HepG2 (cell line): Measurements from ENCODE around the gene RASGRP4. TPM values are rescaled to one million over a fixed set of nuclear protein-coding genes. Genes with fewer than 3 reads are reported as not detected.

Source experiments
- ATAC-seq: fragments of 200-7000 bp; cut with Tn5 transposase; 3 replicates; pipeline ENCODE4 v1.9.1; 2020; ENCODE audit warnings: mild to moderate bottlenecking, moderate library complexity
- BruUV-seq: library from RNA; stranded (reverse); fragments of 400-500 nt; replicated peaks from 2 replicates; lab custom pipeline; 2021; lab: Mats Ljungman, UMichigan
- CTCF ChIA-PET: fragments of 300-600 bp; formaldehyde crosslinking; extraction: SDS; loops from one replicate; lab custom pipeline; 2021; ENCODE audit warnings: low total read pairs, inconsistent platforms, low intra/inter-chr PET ratio; lab: Yijun Ruan, JAX
- POLR2A ChIA-PET: fragments of 350-600 bp; sonication (Branson Sonifier 250); formaldehyde crosslinking; loops from one replicate; lab custom pipeline; 2020; ENCODE audit warnings: antibody characterized with exemption, inconsistent platforms; lab: Yijun Ruan, JAX
- DNase-seq: peaks from one replicate; pipeline ENCODE4 v3.0.0-alpha.2; 2015; ENCODE audit warnings: low spot score
- FAIRE-seq: peaks from 3 replicates; lab custom pipeline; 2011; peaks lifted over from hg19 to GRCh38; lab: Jason Lieb, UNC
- H2AFZ ChIP-seq: one replicate; pipeline ENCODE4 v1.6.1; 2011; ENCODE audit warnings: low read length, inconsistent platforms
- H3K27ac ChIP-seq: fragments of 300-600 bp; 3 replicates; pipeline ENCODE4 v1.8.0; 2011; ENCODE audit warnings: mixed run types, mild to moderate bottlenecking, mixed read lengths, low read length, inconsistent platforms; ENCODE audit not compliant: insufficient read depth; ENCODE audit errors: extremely low read length
- H3K27me3 ChIP-seq, 2 experiments: fragments of 200-600 bp in 1 of 2; 2 replicates in 1 of 2; 3 replicates in 1 of 2; pipeline versions ENCODE4 v1.6.0 to v1.8.0; 2011; ENCODE audit warnings: low read length in 2 of 2, mild to moderate bottlenecking in 2 of 2, moderate library complexity in 2 of 2, inconsistent platforms in 1 of 2; ENCODE audit not compliant: insufficient read depth in 2 of 2, control insufficient read depth in 1 of 2
- H3K36me3 ChIP-seq, 2 experiments: fragments of 200-600 bp in 1 of 2; replicated peaks in 1 of 2; 2 replicates in 1 of 2; 3 replicates in 1 of 2; pipeline versions ENCODE4 v1.5.1 to v1.8.0; 2011; ENCODE audit warnings: low read length in 2 of 2, inconsistent platforms in 1 of 2; ENCODE audit not compliant: insufficient read depth in 2 of 2, control insufficient read depth in 1 of 2
- H3K4me1 ChIP-seq: 2 replicates; pipeline ENCODE4 v1.5.1; 2012; ENCODE audit warnings: low read length, inconsistent platforms; ENCODE audit not compliant: insufficient read depth
- H3K4me2 ChIP-seq: 2 replicates; pipeline ENCODE4 v1.6.0; 2011; ENCODE audit warnings: low read depth, low read length, inconsistent platforms
- H3K4me3 ChIP-seq, 3 experiments: fragments of 200-600 bp in 1 of 3; sonication (generic), shearing (Covaris generic) in 1 of 3; replicated peaks in 1 of 3; 2 replicates each; pipeline ENCODE4 v1.5.1; 2011 to 2016; ENCODE audit warnings: low read length in 3 of 3, inconsistent platforms in 2 of 3, low read depth in 2 of 3, mild to moderate bottlenecking in 2 of 3, control low read depth in 1 of 3, mixed read lengths in 1 of 3; ENCODE audit not compliant: insufficient read depth in 1 of 3
- H3K79me2 ChIP-seq: one replicate; pipeline ENCODE4 v1.6.1; 2011; ENCODE audit warnings: low read length, inconsistent platforms; ENCODE audit not compliant: insufficient read depth
- H3K9ac ChIP-seq: 2 replicates; pipeline ENCODE4 v1.6.0; 2011; ENCODE audit warnings: mild to moderate bottlenecking, low read depth, low read length, inconsistent platforms; ENCODE audit not compliant: insufficient read depth
- H3K9me3 ChIP-seq: 2 replicates; pipeline ENCODE4 v1.5.1; 2012; ENCODE audit warnings: mild to moderate bottlenecking, low read length
- H4K20me1 ChIP-seq: 2 replicates; pipeline ENCODE4 v1.6.0; 2011; ENCODE audit warnings: inconsistent platforms, mild to moderate bottlenecking, low read length, moderate library complexity; ENCODE audit not compliant: insufficient read depth
- AKNA ChIP-seq: sonication (generic); formaldehyde crosslinking; IDR thresholded peaks from 2 replicates; pipeline ENCODE4 v1.4.0; 2020; ENCODE audit warnings: missing genetic modification reagents, borderline replicate concordance
- BORCS8-MEF2B ChIP-seq: sonication (generic); formaldehyde crosslinking; IDR thresholded peaks from 2 replicates; pipeline ENCODE4 v1.8.0; 2022; ENCODE audit warnings: mild to moderate bottlenecking, missing genetic modification reagents
- CCDC6 ChIP-seq: sonication (generic); formaldehyde crosslinking; IDR thresholded peaks from 2 replicates; pipeline ENCODE4 v1.8.1; 2022; ENCODE audit warnings: mild to moderate bottlenecking, missing genetic modification reagents, moderate library complexity
- CREM ChIP-seq, 2 experiments: sonication (generic) in 1 of 2; formaldehyde crosslinking in 1 of 2; IDR thresholded peaks; 2 replicates each; pipeline versions ENCODE4 v1.4.0 to v1.6.1; 2016 to 2020; ENCODE audit warnings: antibody characterized with exemption in 1 of 2, mild to moderate bottlenecking in 1 of 2, missing genetic modification reagents in 1 of 2
- DRAP1 ChIP-seq: IDR thresholded peaks from 2 replicates; pipeline ENCODE4 v1.6.1; 2016; ENCODE audit warnings: missing genetic modification reagents, missing compliant biosample characterization
- NCOA1 ChIP-seq: sonication (generic); formaldehyde crosslinking; IDR thresholded peaks from 2 replicates; pipeline ENCODE4 v1.9.0; 2021; ENCODE audit warnings: missing genetic modification reagents
- ZNF563 ChIP-seq: sonication (generic); formaldehyde crosslinking; IDR thresholded peaks from 2 replicates; pipeline ENCODE4 v1.8.0; 2022; ENCODE audit warnings: mild to moderate bottlenecking, moderate library complexity, missing genetic modification reagents
- WGBS: methylation state at CpG from one replicate; pipeline ENCODE4 v1.1.6; 2017; ENCODE audit warnings: low lambda C conversion rate; 5-methylcytosine and 5-hydroxymethylcytosine counted together
- in situ Hi-C: cut with HindIII; loops from 2 replicates; pipeline ENCODE4 v1.10.0; 2017; ENCODE audit warnings: low pct_unique_long_range_greater_than_20kb; ENCODE audit not compliant: extremely low pct_ligation_motif_present
- intact Hi-C: fragments of 100-400 bp; cut with micrococcal nuclease; formaldehyde crosslinking; loops from one replicate; pipeline ENCODE4 v1.10.0; 2022; ENCODE audit not compliant: unreplicated experiment
- polyA plus RNA-seq, 8 experiments: library from polyadenylated mRNA; depleted of rRNA in 3 of 8; stranded (reverse) in 7 of 8; unstranded in 1 of 8; fragments of >200 nt; fragmentation: Illumina TruSeq in 4 of 8; extraction: Trizol in 4 of 8; gene quantifications; 2 replicates each; pipeline versions ENCODE4 v1.2.1 to v1.2.3, GENCODE V29; 2011 to 2016; ENCODE audit warnings: low read depth in 4 of 8, missing spikeins in 1 of 8, mixed read lengths in 1 of 8; ENCODE audit not compliant: insufficient read depth in 1 of 8
- total RNA-seq, 5 experiments: library from RNA; depleted of rRNA; stranded (reverse); fragments of >200 nt; fragmentation: Illumina TruSeq; extraction: Trizol; gene quantifications; 2 replicates each; pipeline ENCODE4 v1.2.3, GENCODE V29; 2016; ENCODE audit warnings: low read depth in 1 of 5

RASGRP4 gene
- total and polyA plus RNA-seq, 2 of the 13 experiments (the other 11 are each of a cell fraction or from before 2014, with no cell fraction given), result not detected

DNA sequence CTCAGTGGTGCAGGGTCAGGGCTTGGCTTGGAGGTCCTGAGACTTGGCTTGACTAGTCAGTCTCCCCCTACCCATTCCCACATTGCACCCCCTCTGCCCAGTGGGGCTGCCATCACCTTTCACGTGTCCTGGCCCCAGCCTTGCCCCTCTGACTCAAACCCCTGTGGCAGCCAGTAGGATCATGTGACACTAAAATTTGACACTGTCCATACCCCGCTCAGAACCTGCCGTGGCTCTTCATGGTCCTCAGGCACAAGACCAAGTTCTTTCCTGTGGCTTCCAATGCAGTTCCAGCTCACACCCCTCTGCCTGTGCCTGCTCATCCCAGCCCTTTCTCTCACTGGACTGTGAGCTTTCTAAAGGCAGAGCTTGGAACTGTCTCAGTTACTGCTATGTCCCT lies 49.4 kb downstream of the RASGRP4 start (continued):
- TF ChIP-seq CREM (IDR thresholded peaks at IDR 0.05) (no peak), CREM (CRISPR knock-in tag; IDR thresholded peaks at IDR 0.05) (no peak), DRAP1 (no peak)

- Histone ChIP-seq H3K9ac (peak overlapping the region; percentile 94), H3K9me3 (no peaks in the 10 kb centered on the region), H3K79me2 (peaks cover 22% of the 10 kb centered on the region), H3K36me3 (peaks cover 8 to 27% of the 10 kb centered on the region in 2 experiments; a peak in 4 of 5 replicates), H4K20me1 (peaks cover 2% of the 10 kb centered on the region; the same call in 1 of the 2 replicates), H3K27me3 (no peaks in the 10 kb centered on the region; a peak in 1 of 5 replicates), H3K4me3 (peak overlapping the region; percentile 87 to 99 (median 92)), H2AFZ (no peak overlapping the region), H3K4me1 (peaks cover 22% of the 10 kb centered on the region), H3K4me2 (peak overlapping the region; percentile 86), H3K27ac (peak overlapping the region; percentile 84)
- no TSS peak for BruUV-seq
- intact Hi-C loops, result no loop called here
- ATAC-seq (no peak), DNase-seq (no peak), FAIRE-seq (no peak)
- in situ Hi-C loops, result no loop called here
- ChIA-PET CTCF (no interaction called here), POLR2A (interaction anchor here (1.1 to 3.3 kb wide), 2 partner anchors 12 to 27 kb away, joined by 5 to 30 read pairs; partner anchors contain the start of genes FAM98C and GGN)
- 66% methylated on average over 5 of the region's 5 CpGs for WGBS
- no peak for TF ChIP-seq NCOA1 (CRISPR knock-in tag)
- 0 out of 2 replicates have a peak, but pooled peaks have one; percentile 36 for TF ChIP-seq BORCS8-MEF2B
Observed at GRCh38 chr19:38375748-38376147, 50.3 kb downstream of the RASGRP4 start.

DNA sequence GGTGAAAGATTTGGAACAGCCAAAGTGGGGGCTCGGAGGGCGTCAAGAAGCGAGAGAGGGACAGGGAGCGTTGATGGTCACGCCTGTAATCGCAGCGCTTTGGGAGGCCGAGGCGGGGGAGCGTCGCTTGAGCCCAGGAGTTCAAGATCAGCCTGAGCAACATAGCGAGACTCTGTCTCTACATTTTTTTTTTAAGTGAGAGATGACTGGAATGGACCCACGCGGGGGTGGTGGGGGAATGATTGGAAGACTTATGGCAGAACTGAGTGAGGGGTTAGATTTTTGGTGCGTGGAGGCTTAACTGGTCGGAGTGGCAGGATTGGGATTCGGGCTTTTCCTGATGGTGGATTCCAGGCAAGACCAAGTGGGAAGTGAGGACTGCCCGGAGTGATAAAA lies 50.9 kb downstream of the RASGRP4 start:
- FAIRE-seq, result no peak
- Histone ChIP-seq H3K27ac (peak overlapping the region; percentile 84), H2AFZ (no peak overlapping the region), H4K20me1 (peaks cover 2% of the 10 kb centered on the region; the same call in 1 of the 2 replicates), H3K36me3 (peaks cover 6 to 21% of the 10 kb centered on the region in 2 experiments; a peak in 4 of 5 replicates), H3K9me3 (no peaks in the 10 kb centered on the region), H3K4me1 (peaks cover 22% of the 10 kb centered on the region), H3K4me3 (peak overlapping the region; percentile 87 to 99 (median 92)), H3K4me2 (peak overlapping the region; percentile 86), H3K79me2 (peaks cover 22% of the 10 kb centered on the region), H3K9ac (peak overlapping the region; percentile 94), H3K27me3 (no peaks in the 10 kb centered on the region; a peak in 1 of 5 replicates)
- ChIA-PET CTCF (no interaction called here), POLR2A (interaction anchor here (1.4 to 3.3 kb wide), 11 partner anchors 10 to 556 kb away, joined by 4 to 49 read pairs (median 6); partner anchors contain the start of genes CATSPERG, FAM98C, GGN and MRPS12)
- under 1% methylated on average over 18 of the region's 18 CpGs for WGBS
- in situ Hi-C loops, result no loop called here
- BruUV-seq, result no TSS peak
- peak; percentile 19 for ATAC-seq
- intact Hi-C loops, result no loop called here
- no peak for DNase-seq
- TF ChIP-seq AKNA (CRISPR knock-in tag), result 0 out of 2 replicates have a peak, but pooled peaks have one; percentile 13
- TF ChIP-seq CCDC6 (CRISPR knock-in tag), result 0 out of 2 replicates have a peak, but pooled peaks have one; percentile 7
- TF ChIP-seq ZNF563 (CRISPR knock-in tag), result 0 out of 2 replicates have a peak, but pooled peaks have one; percentile 5
